ENCODE measurements around the gene NFASC.

The NFASC gene

DNA sequence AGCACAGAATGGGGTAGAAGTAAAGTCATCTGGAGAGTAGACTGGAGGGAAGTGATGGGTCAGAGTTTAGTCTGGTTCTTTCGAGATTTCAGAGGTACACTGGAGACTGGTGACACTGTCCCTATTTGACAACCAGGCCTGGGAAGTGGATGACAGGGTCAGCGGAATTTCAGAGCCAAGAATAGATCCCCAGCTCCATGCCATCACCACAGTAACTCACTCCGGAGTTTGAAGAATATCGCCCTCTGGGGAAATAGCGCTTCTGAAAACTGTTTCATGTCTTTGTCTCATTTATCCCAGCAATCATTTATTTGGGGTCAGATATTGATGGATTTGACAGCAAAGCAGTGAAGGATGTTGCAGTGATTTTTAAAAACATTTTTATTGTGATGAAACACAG, 7.6 kb upstream of the NFASC start:
- DNase-seq: no peak

- DNase-seq: no peak
These were observed 6.9 kb upstream of the NFASC start for GRCh38 chr1:204863730-204864129.

DNA sequence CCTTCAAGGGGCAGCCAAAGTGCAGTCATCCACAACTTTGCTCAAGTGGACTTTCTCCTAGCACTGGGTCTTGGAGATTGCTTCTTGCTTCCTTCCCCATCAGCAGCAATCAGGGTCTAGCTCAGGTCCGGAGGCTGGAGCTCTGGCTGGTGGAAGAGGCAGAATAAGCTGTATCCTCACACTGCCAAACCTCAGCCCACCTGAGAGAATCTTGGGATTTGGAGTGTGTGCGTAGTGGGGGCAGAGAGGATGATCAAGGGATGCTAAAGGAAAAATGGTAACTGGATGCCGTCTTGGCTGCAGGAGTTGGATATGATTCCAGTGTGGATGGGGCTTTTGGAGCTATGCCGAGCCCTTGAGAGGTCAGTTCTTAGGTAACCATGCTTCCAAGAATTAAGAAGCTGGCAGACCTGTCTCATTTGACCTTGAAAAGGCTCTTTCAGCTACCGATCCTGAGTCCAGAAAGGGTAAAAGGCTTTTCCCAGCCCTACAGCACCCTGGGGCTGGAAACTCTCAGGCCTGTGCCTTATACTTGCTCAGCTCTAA, 4.5 kb upstream of the NFASC start:
- no peak for DNase-seq

- no peak for DNase-seq
These were observed 3.5 kb upstream of the NFASC start for GRCh38 chr1:204867203-204867602.

GRCh38 chr1:204867666-204868339, 2.9 kb upstream of the NFASC start:
- no peak for DNase-seq

DNA sequence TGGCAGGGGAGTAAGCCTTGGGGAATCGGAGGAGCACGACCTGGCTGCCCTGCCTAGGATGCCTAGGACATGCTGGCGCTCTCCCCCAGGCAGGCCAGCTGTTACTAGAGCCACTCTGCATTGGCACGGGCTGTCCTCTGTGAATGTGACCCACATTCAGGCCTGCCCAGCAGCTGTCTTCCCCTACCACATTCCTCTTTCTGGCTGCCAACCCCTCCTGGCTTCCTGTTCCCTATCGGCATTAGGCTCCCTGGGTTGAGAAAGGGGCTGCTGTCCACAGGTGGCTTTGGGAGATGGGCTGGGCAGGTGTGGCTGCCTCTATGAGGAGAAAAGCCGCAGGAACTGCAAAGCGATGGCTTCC, 2.3 kb upstream of the NFASC start:
- DNase-seq: no peak

- no peak for DNase-seq
These were observed 1.6 kb upstream of the NFASC start for GRCh38 chr1:204869097-204869496.

GRCh38 chr1:204871405-204872037, 859 bp downstream of the NFASC start:
- DNase-seq: no peak

GRCh38 chr1:204872262-204872881, 1.7 kb downstream of the NFASC start:
- no peak for DNase-seq

- no peak for DNase-seq
These were observed 2.5 kb downstream of the NFASC start for GRCh38 chr1:204873176-204873575.

- DNase-seq: no peak
These were observed 3.1 kb downstream of the NFASC start for GRCh38 chr1:204873714-204874113.

DNA sequence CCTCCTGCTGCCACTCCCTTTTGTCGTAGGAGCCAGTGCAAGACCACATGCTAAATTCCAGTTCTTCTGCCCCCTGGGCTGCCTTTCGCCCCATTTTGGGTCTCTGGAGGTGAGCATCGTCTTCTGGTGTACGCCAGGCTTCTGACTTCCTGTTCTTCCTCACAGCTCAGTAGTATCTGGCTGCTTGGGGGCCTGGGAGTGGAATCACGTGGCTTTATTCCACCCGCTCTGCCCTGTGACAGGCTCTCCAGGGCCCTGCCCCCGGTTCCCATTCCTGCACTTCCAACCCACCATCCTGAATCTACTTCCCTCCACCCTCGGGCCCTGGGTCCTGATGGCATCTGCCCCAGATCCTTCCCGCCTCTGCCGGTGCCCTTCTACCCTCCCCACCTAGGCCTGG, 3.6 kb downstream of the NFASC start:
- DNase-seq: no peak

DNA sequence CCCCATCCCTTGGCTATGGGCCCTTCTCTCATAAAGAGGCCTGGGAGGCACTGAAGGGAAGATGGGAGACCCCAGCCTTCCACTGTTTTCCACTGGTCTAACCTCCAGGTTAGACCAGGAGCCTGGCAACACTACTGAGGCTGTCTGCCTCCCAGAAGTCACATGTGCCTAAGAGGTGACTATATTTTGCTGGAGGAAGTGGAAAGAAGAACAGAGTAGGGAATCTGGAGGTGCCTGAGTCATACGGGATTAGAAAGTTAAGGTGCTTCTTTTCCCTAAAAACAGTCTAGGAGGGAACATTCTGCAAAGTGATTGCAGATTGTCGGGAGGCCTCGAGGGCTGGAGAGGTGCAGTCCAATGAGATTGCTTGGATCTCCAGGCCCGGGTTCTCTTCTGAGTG, 4.6 kb downstream of the NFASC start:
- no peak for DNase-seq

- DNase-seq: no peak
These were observed 8.1 kb downstream of the NFASC start for GRCh38 chr1:204878621-204879234.

DNA sequence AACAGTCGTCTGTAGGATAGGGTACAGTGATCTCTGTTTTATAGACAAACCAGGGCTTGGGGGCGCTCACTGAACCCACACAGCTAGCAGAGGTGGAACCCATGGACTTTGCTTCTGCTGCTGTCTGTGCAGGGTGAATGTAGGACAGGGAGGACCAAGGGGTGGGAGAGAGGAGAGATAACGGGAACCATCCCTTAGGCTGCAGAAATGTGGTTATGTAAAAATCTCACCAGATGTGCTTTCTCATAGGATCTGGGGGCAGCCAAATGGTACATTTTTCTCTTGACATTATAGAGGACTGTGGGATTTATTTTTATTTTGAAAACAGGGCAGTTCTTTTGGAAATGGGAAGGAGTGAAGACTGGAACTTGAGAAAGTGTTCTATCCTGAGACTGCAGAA, 8.7 kb downstream of the NFASC start:
- no peak for DNase-seq

DNA sequence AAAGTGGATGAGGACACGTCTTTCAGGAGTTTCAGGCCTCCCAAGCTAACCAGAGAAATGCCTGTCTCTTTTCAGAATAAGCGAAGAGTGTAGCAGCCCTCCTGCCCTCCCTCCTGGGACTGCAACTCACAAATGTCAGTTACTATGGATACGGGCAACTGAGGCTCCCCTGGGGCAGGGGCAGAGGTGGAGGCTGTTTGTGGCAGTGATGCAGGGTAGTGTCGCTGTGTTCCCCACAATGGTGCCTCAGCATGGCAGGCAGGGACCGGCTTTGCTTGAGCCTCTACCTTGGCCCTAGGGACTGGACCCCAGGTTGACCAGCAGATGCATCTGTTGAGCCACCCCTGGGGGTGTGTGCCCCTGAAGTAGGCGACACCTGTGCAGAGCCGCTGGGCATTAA, 10.2 kb downstream of the NFASC start:
- no peak for DNase-seq

GRCh38 chr1:204882479-204882878, 11.8 kb downstream of the NFASC start:
- DNase-seq: no peak

GRCh38 chr1:204883405-204883804, 12.7 kb downstream of the NFASC start:
- no peak for DNase-seq

DNA sequence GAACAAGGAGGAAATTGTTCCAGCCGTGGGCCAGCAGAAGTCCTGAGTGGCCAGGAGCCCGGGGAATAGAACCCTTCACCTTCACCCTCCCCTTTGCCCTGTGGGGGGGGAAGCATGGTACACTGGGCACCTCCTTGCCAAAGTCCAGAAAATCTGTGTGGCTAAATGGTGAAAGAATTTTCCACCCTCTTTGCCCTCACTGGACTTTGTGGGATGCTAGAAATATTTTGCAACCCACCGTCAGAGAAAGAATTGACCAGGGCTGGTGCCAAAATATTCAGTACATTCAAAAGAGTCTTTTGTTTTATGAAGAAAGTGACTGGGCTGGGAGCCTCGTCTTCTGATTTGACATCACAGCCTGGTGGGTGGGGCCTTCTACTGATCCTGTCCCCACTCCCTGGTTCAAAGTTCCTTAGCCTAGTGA, 14.6 kb downstream of the NFASC start:
- DNase-seq: no peak

DNA sequence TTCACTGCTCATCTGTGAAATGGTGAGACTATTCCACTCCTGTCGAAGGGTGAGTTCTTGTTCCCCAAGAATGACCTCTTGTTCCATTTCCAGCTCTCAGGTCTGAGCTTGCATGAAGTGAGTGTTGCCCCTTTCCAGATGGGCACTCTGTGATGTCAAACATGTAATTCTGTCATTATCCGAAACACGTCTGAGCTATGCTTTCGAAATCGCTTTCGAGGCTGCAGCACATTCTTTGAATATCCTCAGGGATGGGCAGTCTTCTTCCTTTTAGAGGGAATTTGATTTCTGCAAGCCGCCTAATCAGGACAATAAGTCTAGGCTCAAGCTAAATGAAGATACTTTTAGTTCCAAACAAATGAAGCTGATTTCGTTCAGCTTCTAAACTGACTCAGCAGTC, 15.1 kb downstream of the NFASC start:
- DNase-seq: no peak

- no peak for DNase-seq
These were observed 17.2 kb downstream of the NFASC start for GRCh38 chr1:204887846-204888245.

DNA sequence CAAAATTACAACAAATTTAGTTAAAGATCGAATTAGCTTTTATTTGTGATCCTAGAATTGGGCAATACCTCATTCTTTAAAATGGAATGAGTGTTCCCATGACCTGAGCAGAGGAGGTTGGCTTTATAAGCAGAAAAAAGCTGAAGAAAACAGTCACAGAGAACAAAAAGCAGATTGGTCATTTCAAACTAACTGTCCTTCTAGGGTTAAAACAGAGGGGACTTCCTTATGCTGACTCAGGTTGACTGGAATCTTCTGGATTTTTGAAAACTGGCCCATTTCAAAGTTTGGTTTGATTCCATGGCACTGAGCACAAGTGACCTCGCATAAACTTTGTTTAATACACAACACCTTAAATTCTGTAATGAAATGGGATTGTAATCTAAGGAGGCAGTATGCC, 17.6 kb downstream of the NFASC start:
- no peak for DNase-seq

DNA sequence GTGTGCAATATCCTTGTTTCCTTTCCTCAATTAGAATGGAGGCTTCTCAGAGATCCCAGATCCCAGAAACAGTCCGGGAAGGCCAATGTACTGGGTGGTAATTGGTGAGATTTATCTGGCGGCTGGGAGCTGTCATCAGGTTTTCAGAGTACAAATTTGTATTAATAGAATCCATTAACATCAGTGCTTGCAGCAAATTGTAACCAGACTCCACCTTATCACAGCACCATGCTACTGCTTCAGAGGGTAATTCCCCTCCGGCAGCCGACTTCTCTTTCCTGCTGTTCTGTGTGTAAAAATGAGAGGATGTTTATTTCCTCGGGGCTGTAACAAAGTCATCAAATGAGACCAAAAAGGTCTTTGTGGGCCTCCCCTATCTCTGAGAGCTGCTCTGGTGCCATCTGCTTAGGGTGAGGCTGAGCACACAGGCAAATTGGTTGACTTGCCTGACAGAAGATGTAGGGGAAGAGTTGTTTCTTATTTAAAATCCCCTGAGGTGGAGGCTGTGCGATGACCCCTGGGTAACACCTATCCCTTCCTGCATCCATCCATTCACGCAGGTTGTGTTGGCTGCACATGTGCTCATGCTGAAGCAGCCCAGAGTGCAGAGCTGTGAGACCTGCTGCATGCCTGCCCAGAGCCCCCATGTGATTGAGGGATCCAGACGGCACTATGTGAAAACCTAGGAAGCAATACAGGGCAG, 19.2 kb downstream of the NFASC start:
- no peak for DNase-seq

All from NK-92 treated with Interleukin-12 subunit alpha and Interleukin-12 subunit beta, amount 100 ng/mL, for 24 hours (cell line).